ENCODE results near the gene BBIP1. TPM values are rescaled to one million over a fixed set of nuclear protein-coding genes. Genes with fewer than 3 reads are reported as not detected.

The BBIP1 gene
- total and polyA plus RNA-seq, 9 of the 15 experiments (the other 6 are each of a cell fraction or from before 2014, with no cell fraction given), result 5.2 to 31.0 (median 19.4) TPM

- TF ChIP-seq ZNF609 (CRISPR knock-in tag; IDR thresholded peaks at IDR 0.05; ENCODE audit: borderline replicate concordance) (no peak), KLF1 (tag; IDR thresholded peaks at IDR 0.05) (no peak), HCFC1 (IDR thresholded peaks at IDR 0.05; ENCODE audit: low read depth, low read length) (no peak), ZBTB26 (CRISPR knock-in tag; IDR thresholded peaks at IDR 0.05) (no peak), MXD1 (CRISPR knock-in tag; IDR thresholded peaks at IDR 0.05; ENCODE audit: borderline replicate concordance, poor library complexity, severe bottlenecking) (no peak), HMBOX1 (IDR thresholded peaks at IDR 0.05) (no peak), ZNF584 (CRISPR knock-in tag; IDR thresholded peaks at IDR 0.05; ENCODE audit: low read depth) (no peak), GABPB2 (CRISPR knock-in tag; conservative IDR thresholded peaks at IDR 0.05) (no peak)
Observed at GRCh38 chr10:110863956-110864355, 55.0 kb downstream of the BBIP1 start (continued).

Data from K562 (cell line).